Stimulated activated CD4-positive, alpha-beta T cell treated with anti-CD3 and anti-CD28 coated beads, Interleukin-1b, Interleukin-23, amount 100 ng/mL, for 1 hour (primary cell): Measurements from ENCODE around the gene BMP8A.
"Not testable (repeated sequence)": the region's sequence is repeated elsewhere in the genome, so short reads cannot be mapped to it uniquely, and the experiment has no call there.

Experiments
- DNase-seq, 2 donors: peaks; one replicate each; pipeline ENCODE4 v3.0.0-alpha.2; 2020; ENCODE audit warnings: low read depth in 2 of 2

BMP8A gene

GRCh38 chr1:39491146-39491921, at the start of gene BMP8A:
BMP8A (plus strand) TSS chr1:39491636; CDS start chr1:39491992, 356 bp downstream.
- DNase-seq = peak; percentile 35 to 53

GRCh38 chr1:39441797-39442196, 49.6 kb upstream of the BMP8A start:
- DNase-seq = no peak

GRCh38 chr1:39445573-39445972, 45.9 kb upstream of the BMP8A start:
- no peak for DNase-seq

GRCh38 chr1:39446986-39447567, 44.4 kb upstream of the BMP8A start:
- DNase-seq = no peak

GRCh38 chr1:39450041-39450440, 41.4 kb upstream of the BMP8A start:
- not testable (repeated sequence) for DNase-seq

- DNase-seq = no peak
Measured at GRCh38 chr1:39450956-39451606, 40.4 kb upstream of the BMP8A start.

GRCh38 chr1:39452081-39452480, 39.4 kb upstream of the BMP8A start:
- no peak for DNase-seq

- DNase-seq = no peak
Measured at GRCh38 chr1:39452540-39452939, 38.9 kb upstream of the BMP8A start.

GRCh38 chr1:39453603-39454002, 37.8 kb upstream of the BMP8A start:
- DNase-seq = no peak

GRCh38 chr1:39458991-39459390, 32.4 kb upstream of the BMP8A start:
- no peak for DNase-seq

- no peak for DNase-seq
Measured at GRCh38 chr1:39462074-39462473, 29.4 kb upstream of the BMP8A start.

GRCh38 chr1:39466413-39467107, 24.9 kb upstream of the BMP8A start:
- DNase-seq = no peak

- not testable (repeated sequence) for DNase-seq
Measured at GRCh38 chr1:39467108-39467720, 24.2 kb upstream of the BMP8A start.

GRCh38 chr1:39469150-39469549, 22.3 kb upstream of the BMP8A start:
- no peak for DNase-seq

- no peak for DNase-seq
Measured at GRCh38 chr1:39470040-39470439, 21.4 kb upstream of the BMP8A start.

- no peak for DNase-seq
Measured at GRCh38 chr1:39472826-39473225, 18.6 kb upstream of the BMP8A start.

- DNase-seq = no peak
Measured at GRCh38 chr1:39473324-39473723, 18.1 kb upstream of the BMP8A start.

GRCh38 chr1:39474810-39475209, 16.6 kb upstream of the BMP8A start:
- no peak for DNase-seq

- not testable (repeated sequence) for DNase-seq
Measured at GRCh38 chr1:39475551-39475950, 15.9 kb upstream of the BMP8A start.

- no peak for DNase-seq
Measured at GRCh38 chr1:39478126-39478915, 13.1 kb upstream of the BMP8A start.

- no peak for DNase-seq
Measured at GRCh38 chr1:39481289-39481688, 10.1 kb upstream of the BMP8A start.
